ENCODE results near the gene C19orf85.
"Not testable (repeated sequence)": the region's sequence is repeated elsewhere in the genome, so short reads cannot be mapped to it uniquely, and the experiment has no call there.

The C19orf85 gene

GRCh38 chr19:55421281-55421680 is 43.3 kb downstream of the C19orf85 start:
- not testable (repeated sequence) for H2BK12ac ChIP-seq (ENCODE audit: low read length); H3K27me3 ChIP-seq (ENCODE audit: control insufficient read depth in 3 of 3, insufficient read depth in 3 of 3, low read depth in 1 of 3, low read length in 3 of 3); H3K4me1 ChIP-seq (ENCODE audit: control insufficient read depth in 2 of 2, insufficient read depth in 1 of 2, low read depth in 1 of 2, low read length in 2 of 2); H3K14ac ChIP-seq (ENCODE audit: low read length); H3K4ac ChIP-seq (ENCODE audit: low read length); H3K9me3 ChIP-seq (replicated peaks in 1 of 2; ENCODE audit: control insufficient read depth in 2 of 2, insufficient read depth in 1 of 2, low read depth in 1 of 2, low read length in 2 of 2); H3K4me2 ChIP-seq (ENCODE audit: insufficient read depth, low read length, poor library complexity, severe bottlenecking); H4K8ac ChIP-seq (ENCODE audit: low read depth, low read length); H2BK15ac ChIP-seq (ENCODE audit: low read length); H4K91ac ChIP-seq (ENCODE audit: low read depth, low read length, poor library complexity); DNase-seq (ENCODE audit: low spot score); H2BK5ac ChIP-seq (ENCODE audit: low read length); H3K27ac ChIP-seq (replicated peaks; ENCODE audit: low read length); H2AK5ac ChIP-seq (ENCODE audit: low read depth, low read length); H3K9ac ChIP-seq (ENCODE audit: low read depth, low read length, poor library complexity); H3K4me3 ChIP-seq (ENCODE audit: low read length in 2 of 2); H3K23ac ChIP-seq (ENCODE audit: low read depth, low read length, poor library complexity); H3K36me3 ChIP-seq (replicated peaks in 1 of 2; ENCODE audit: control insufficient read depth in 2 of 2, insufficient read depth in 2 of 2, low read length in 2 of 2); H2BK120ac ChIP-seq (ENCODE audit: low read depth, low read length); H3K79me1 ChIP-seq (ENCODE audit: low read depth, low read length); H2AFZ ChIP-seq (ENCODE audit: low read length); H3K18ac ChIP-seq (ENCODE audit: low read length)
- no CpG with 5 or more reads among the region's 4 CpGs for WGBS, 2 donors (ENCODE audit: extremely low coverage in 2 of 2, insufficient read length in 2 of 2, insufficient replicate concordance in 1 of 2)

GRCh38 chr19:55419624-55420236 is 44.8 kb downstream of the C19orf85 start:
- no peak for DNase-seq (ENCODE audit: low spot score)
- Histone ChIP-seq H3K27me3 (ENCODE audit: control insufficient read depth in 3 of 3, insufficient read depth in 3 of 3, low read depth in 1 of 3, low read length in 3 of 3) (peaks cover 0 to 3% (median 2%) of the 10 kb centered on the region in 3 experiments), H3K18ac (ENCODE audit: low read length) (no peak overlapping the region), H3K4me2 (ENCODE audit: insufficient read depth, low read length, poor library complexity, severe bottlenecking) (no peak overlapping the region), H3K4ac (ENCODE audit: low read length) (no peak overlapping the region), H3K27ac (replicated peaks; ENCODE audit: low read length) (no peak overlapping the region), H3K4me1 (ENCODE audit: control insufficient read depth in 2 of 2, insufficient read depth in 1 of 2, low read depth in 1 of 2, low read length in 2 of 2) (peaks cover 0 to 2% of the 10 kb centered on the region in 2 donors), H2BK15ac (ENCODE audit: low read length) (peak overlapping the region; percentile 49), H2AFZ (ENCODE audit: low read length) (no peak overlapping the region), H3K9me3 (replicated peaks in 1 of 2; ENCODE audit: control insufficient read depth in 2 of 2, insufficient read depth in 1 of 2, low read depth in 1 of 2, low read length in 2 of 2) (no peaks in the 10 kb centered on the region), H3K79me1 (ENCODE audit: low read depth, low read length) (no peaks in the 10 kb centered on the region), H3K4me3 (ENCODE audit: low read length in 2 of 2) (no peak overlapping the region), H3K23ac (ENCODE audit: low read depth, low read length, poor library complexity) (no peak overlapping the region), H4K8ac (ENCODE audit: low read depth, low read length) (no peak overlapping the region), H2AK5ac (ENCODE audit: low read depth, low read length) (peak overlapping the region; percentile 63), H3K36me3 (replicated peaks in 1 of 2; ENCODE audit: control insufficient read depth in 2 of 2, insufficient read depth in 2 of 2, low read length in 2 of 2) (no peaks in the 10 kb centered on the region), H2BK12ac (ENCODE audit: low read length) (no peak overlapping the region), H3K9ac (ENCODE audit: low read depth, low read length, poor library complexity) (no peak overlapping the region), H3K14ac (ENCODE audit: low read length) (peak overlapping the region; percentile 1), H2BK5ac (ENCODE audit: low read length) (peak overlapping the region; percentile 24), H2BK120ac (ENCODE audit: low read depth, low read length) (no peak overlapping the region), H4K91ac (ENCODE audit: low read depth, low read length, poor library complexity) (no peak overlapping the region)
- WGBS, 2 donors (ENCODE audit: extremely low coverage in 2 of 2, insufficient read length in 2 of 2, insufficient replicate concordance in 1 of 2): no CpG with 5 or more reads among the region's 5 CpGs

GRCh38 chr19:55419103-55419502 is 45.4 kb downstream of the C19orf85 start:
- Histone ChIP-seq H3K4me2 (ENCODE audit: insufficient read depth, low read length, poor library complexity, severe bottlenecking) (no peak overlapping the region), H3K36me3 (replicated peaks in 1 of 2; ENCODE audit: control insufficient read depth in 2 of 2, insufficient read depth in 2 of 2, low read length in 2 of 2) (no peaks in the 10 kb centered on the region), H3K14ac (ENCODE audit: low read length) (no peak overlapping the region), H3K9me3 (replicated peaks in 1 of 2; ENCODE audit: control insufficient read depth in 2 of 2, insufficient read depth in 1 of 2, low read depth in 1 of 2, low read length in 2 of 2) (no peaks in the 10 kb centered on the region), H2BK120ac (ENCODE audit: low read depth, low read length) (no peak overlapping the region), H3K27ac (replicated peaks; ENCODE audit: low read length) (no peak overlapping the region), H3K23ac (ENCODE audit: low read depth, low read length, poor library complexity) (peak overlapping the region; percentile 31), H2BK15ac (ENCODE audit: low read length) (peak overlapping the region; percentile 49), H3K9ac (ENCODE audit: low read depth, low read length, poor library complexity) (no peak overlapping the region), H3K18ac (ENCODE audit: low read length) (no peak overlapping the region), H2AK5ac (ENCODE audit: low read depth, low read length) (no peak overlapping the region), H2BK12ac (ENCODE audit: low read length) (no peak overlapping the region), H3K4ac (ENCODE audit: low read length) (no peak overlapping the region), H4K8ac (ENCODE audit: low read depth, low read length) (no peak overlapping the region), H3K79me1 (ENCODE audit: low read depth, low read length) (no peaks in the 10 kb centered on the region), H3K4me1 (ENCODE audit: control insufficient read depth in 2 of 2, insufficient read depth in 1 of 2, low read depth in 1 of 2, low read length in 2 of 2) (peaks cover 0 to 2% of the 10 kb centered on the region in 2 donors), H3K27me3 (ENCODE audit: control insufficient read depth in 3 of 3, insufficient read depth in 3 of 3, low read depth in 1 of 3, low read length in 3 of 3) (peaks cover 0 to 2% (median 0%) of the 10 kb centered on the region in 3 experiments), H2AFZ (ENCODE audit: low read length) (no peak overlapping the region), H2BK5ac (ENCODE audit: low read length) (no peak overlapping the region), H3K4me3 (ENCODE audit: low read length in 2 of 2) (no peak overlapping the region), H4K91ac (ENCODE audit: low read depth, low read length, poor library complexity) (no peak overlapping the region)
- no CpG with 5 or more reads among the region's 5 CpGs for WGBS, 2 donors (ENCODE audit: extremely low coverage in 2 of 2, insufficient read length in 2 of 2, insufficient replicate concordance in 1 of 2)
- DNase-seq (ENCODE audit: low spot score): no peak

- WGBS, 2 donors (ENCODE audit: extremely low coverage in 2 of 2, insufficient read length in 2 of 2, insufficient replicate concordance in 1 of 2): no CpG with 5 or more reads among the region's 7 CpGs
- H3K27ac ChIP-seq (replicated peaks; ENCODE audit: low read length): no peak overlapping the region
- no peaks in the 10 kb centered on the region for H3K79me1 ChIP-seq (ENCODE audit: low read depth, low read length)
- H2BK5ac ChIP-seq (ENCODE audit: low read length): no peak overlapping the region
- peak; percentile 67 for DNase-seq (ENCODE audit: low spot score)
- H3K4me3 ChIP-seq (ENCODE audit: low read length in 2 of 2): no peak overlapping the region
- no peak overlapping the region for H2BK12ac ChIP-seq (ENCODE audit: low read length)
- no peaks in the 10 kb centered on the region for H3K36me3 ChIP-seq (replicated peaks in 1 of 2; ENCODE audit: control insufficient read depth in 2 of 2, insufficient read depth in 2 of 2, low read length in 2 of 2)
- no peak overlapping the region for H3K4me2 ChIP-seq (ENCODE audit: insufficient read depth, low read length, poor library complexity, severe bottlenecking)
- peaks cover 0 to 2% (median 0%) of the 10 kb centered on the region in 3 experiments for H3K27me3 ChIP-seq (ENCODE audit: control insufficient read depth in 3 of 3, insufficient read depth in 3 of 3, low read depth in 1 of 3, low read length in 3 of 3)
- peaks cover 0 to 2% of the 10 kb centered on the region in 2 donors for H3K4me1 ChIP-seq (ENCODE audit: control insufficient read depth in 2 of 2, insufficient read depth in 1 of 2, low read depth in 1 of 2, low read length in 2 of 2)
- no peak overlapping the region for H3K14ac ChIP-seq (ENCODE audit: low read length)
- H3K23ac ChIP-seq (ENCODE audit: low read depth, low read length, poor library complexity): no peak overlapping the region
- no peak overlapping the region for H2BK15ac ChIP-seq (ENCODE audit: low read length)
- no peak overlapping the region for H2BK120ac ChIP-seq (ENCODE audit: low read depth, low read length)
- no peaks in the 10 kb centered on the region for H3K9me3 ChIP-seq (replicated peaks in 1 of 2; ENCODE audit: control insufficient read depth in 2 of 2, insufficient read depth in 1 of 2, low read depth in 1 of 2, low read length in 2 of 2)
- H2AK5ac ChIP-seq (ENCODE audit: low read depth, low read length): no peak overlapping the region
- H4K91ac ChIP-seq (ENCODE audit: low read depth, low read length, poor library complexity): no peak overlapping the region
- H3K4ac ChIP-seq (ENCODE audit: low read length): no peak overlapping the region
- peak overlapping the region; percentile 24 for H3K9ac ChIP-seq (ENCODE audit: low read depth, low read length, poor library complexity)
- no peak overlapping the region for H4K8ac ChIP-seq (ENCODE audit: low read depth, low read length)
- peak overlapping the region; percentile 46 for H2AFZ ChIP-seq (ENCODE audit: low read length)
- H3K18ac ChIP-seq (ENCODE audit: low read length): no peak overlapping the region
Observed at GRCh38 chr19:55418185-55418584, 46.4 kb downstream of the C19orf85 start.

All from neuronal stem cell (in vitro differentiated cells).